ENCODE measurements around the gene LARP4. TPM values are rescaled to one million over a fixed set of nuclear protein-coding genes. Genes with fewer than 3 reads are reported as not detected.

LARP4 gene
- total and polyA plus RNA-seq, 2 experiments from 2014 or later, result 59.1 to 88.8 TPM

DNA sequence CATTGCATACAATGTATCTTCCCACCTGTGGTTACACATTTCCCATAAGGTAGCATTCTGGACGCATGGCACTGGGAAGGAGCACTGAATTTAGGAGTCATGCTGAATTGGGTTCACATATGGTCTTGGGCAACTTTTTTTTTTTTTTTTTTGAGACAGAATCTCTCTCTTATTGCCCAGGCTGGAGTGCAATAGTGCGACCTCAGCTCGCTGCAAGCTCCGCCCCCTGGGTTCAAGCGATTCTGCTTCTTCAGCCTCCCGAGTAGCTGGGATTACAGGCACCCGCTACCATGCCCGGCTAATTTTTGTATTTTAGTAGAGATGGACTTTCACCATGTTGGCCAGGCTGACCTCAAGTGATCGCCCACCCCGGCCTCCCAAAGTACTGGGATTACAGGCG, 117.4 kb downstream of the LARP4 start (continued):
- TF ChIP-seq, protein P1, sequence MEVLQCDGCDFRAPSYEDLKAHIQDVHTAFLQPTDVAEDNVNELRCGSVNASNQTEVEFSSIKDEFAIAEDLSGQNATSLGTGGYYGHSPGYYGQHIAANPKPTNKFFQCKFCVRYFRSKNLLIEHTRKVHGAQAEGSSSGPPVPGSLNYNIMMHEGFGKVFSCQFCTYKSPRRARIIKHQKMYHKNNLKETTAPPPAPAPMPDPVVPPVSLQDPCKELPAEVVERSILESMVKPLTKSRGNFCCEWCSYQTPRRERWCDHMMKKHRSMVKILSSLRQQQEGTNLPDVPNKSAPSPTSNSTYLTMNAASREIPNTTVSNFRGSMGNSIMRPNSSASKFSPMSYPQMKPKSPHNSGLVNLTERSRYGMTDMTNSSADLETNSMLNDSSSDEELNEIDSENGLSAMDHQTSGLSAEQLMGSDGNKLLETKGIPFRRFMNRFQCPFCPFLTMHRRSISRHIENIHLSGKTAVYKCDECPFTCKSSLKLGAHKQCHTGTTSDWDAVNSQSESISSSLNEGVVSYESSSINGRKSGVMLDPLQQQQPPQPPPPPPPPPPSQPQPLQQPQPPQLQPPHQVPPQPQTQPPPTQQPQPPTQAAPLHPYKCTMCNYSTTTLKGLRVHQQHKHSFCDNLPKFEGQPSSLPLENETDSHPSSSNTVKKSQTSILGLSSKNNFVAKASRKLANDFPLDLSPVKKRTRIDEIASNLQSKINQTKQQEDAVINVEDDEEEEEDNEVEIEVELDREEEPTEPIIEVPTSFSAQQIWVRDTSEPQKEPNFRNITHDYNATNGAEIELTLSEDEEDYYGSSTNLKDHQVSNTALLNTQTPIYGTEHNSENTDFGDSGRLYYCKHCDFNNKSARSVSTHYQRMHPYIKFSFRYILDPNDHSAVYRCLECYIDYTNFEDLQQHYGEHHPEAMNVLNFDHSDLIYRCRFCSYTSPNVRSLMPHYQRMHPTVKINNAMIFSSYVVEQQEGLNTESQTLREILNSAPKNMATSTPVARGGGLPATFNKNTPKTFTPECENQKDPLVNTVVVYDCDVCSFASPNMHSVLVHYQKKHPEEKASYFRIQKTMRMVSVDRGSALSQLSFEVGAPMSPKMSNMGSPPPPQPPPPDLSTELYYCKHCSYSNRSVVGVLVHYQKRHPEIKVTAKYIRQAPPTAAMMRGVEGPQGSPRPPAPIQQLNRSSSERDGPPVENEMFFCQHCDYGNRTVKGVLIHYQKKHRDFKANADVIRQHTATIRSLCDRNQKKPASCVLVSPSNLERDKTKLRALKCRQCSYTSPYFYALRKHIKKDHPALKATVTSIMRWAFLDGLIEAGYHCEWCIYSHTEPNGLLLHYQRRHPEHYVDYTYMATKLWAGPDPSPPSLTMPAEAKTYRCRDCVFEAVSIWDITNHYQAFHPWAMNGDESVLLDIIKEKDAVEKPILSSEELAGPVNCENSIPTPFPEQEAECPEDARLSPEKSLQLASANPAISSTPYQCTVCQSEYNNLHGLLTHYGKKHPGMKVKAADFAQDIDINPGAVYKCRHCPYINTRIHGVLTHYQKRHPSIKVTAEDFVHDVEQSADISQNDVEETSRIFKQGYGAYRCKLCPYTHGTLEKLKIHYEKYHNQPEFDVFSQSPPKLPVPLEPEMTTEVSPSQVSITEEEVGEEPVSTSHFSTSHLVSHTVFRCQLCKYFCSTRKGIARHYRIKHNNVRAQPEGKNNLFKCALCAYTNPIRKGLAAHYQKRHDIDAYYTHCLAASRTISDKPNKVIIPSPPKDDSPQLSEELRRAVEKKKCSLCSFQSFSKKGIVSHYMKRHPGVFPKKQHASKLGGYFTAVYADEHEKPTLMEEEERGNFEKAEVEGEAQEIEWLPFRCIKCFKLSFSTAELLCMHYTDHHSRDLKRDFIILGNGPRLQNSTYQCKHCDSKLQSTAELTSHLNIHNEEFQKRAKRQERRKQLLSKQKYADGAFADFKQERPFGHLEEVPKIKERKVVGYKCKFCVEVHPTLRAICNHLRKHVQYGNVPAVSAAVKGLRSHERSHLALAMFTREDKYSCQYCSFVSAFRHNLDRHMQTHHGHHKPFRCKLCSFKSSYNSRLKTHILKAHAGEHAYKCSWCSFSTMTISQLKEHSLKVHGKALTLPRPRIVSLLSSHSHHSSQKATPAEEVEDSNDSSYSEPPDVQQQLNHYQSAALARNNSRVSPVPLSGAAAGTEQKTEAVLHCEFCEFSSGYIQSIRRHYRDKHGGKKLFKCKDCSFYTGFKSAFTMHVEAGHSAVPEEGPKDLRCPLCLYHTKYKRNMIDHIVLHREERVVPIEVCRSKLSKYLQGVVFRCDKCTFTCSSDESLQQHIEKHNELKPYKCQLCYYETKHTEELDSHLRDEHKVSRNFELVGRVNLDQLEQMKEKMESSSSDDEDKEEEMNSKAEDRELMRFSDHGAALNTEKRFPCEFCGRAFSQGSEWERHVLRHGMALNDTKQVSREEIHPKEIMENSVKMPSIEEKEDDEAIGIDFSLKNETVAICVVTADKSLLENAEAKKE (CRISPR knock-in tag; IDR thresholded peaks at IDR 0.05), result no peak
- TF ChIP-seq ETS1 (IDR thresholded peaks at IDR 0.05), result no peak

- Mint-ChIP-seq H3K36me3 (ENCODE audit: low read depth) (peaks cover 6% of the 10 kb centered on the region), H3K27me3 (ENCODE audit: insufficient read depth, low read depth, poor library complexity) (no peaks in the 10 kb centered on the region), H3K4me1 (peaks cover 6% of the 10 kb centered on the region; the same call in 2 of the 3 replicates), H3K4me3 (no peak overlapping the region), H3K27ac (no peak overlapping the region), H3K9me3 (no peaks in the 10 kb centered on the region)
- ATAC-seq (no peak), DNase-seq (ENCODE audit: low spot score) (no peak)
- no peak overlapping the region for H3K4me3 ChIP-seq
- no peak for TF ChIP-seq REST (IDR thresholded peaks at IDR 0.05; ENCODE audit: unreplicated experiment)
- peaks cover 96% of the 10 kb centered on the region for H3K79me2 ChIP-seq (replicated peaks; ENCODE audit: insufficient read depth)
- H3K36me3 ChIP-seq (ENCODE audit: insufficient read depth), result no peaks in the 10 kb centered on the region
- peaks cover 28% of the 10 kb centered on the region for H4K20me1 ChIP-seq (replicated peaks; ENCODE audit: insufficient read depth)
- no peaks in the 10 kb centered on the region for H3F3A ChIP-seq (replicated peaks; ENCODE audit: low read depth)
- H3K9me2 ChIP-seq (ENCODE audit: insufficient read depth), result peaks cover 5% of the 10 kb centered on the region; the same call in 1 of the 2 replicates
- no peaks in the 10 kb centered on the region for H3K27me3 ChIP-seq (ENCODE audit: insufficient read depth)
- peaks cover 7% of the 10 kb centered on the region; the same call in 1 of the 2 replicates for H3K4me1 ChIP-seq (ENCODE audit: insufficient read depth)
- no peak overlapping the region for H3K4me2 ChIP-seq
- no peak overlapping the region for H2AFZ ChIP-seq
- H3K27ac ChIP-seq (ENCODE audit: low read depth), result no peak overlapping the region
Measured at GRCh38 chr12:50519353-50519752, 118.7 kb downstream of the LARP4 start.
